SU-DHL-6 (cell line): ENCODE data around the gene SRPK3.

Experiments used
- EZH2phosphoT487 ChIP-seq: fragments of 200-600 bp; sonication (generic), shearing (Covaris generic); conservative IDR thresholded peaks from 2 replicates; pipeline ENCODE4 v1.6.1; 2018; ENCODE audit warnings: mild to moderate bottlenecking, antibody characterized with exemption, low read length, moderate library complexity, mixed read lengths
- TF ChIP-seq, protein P1 (sequence below): fragments of 200-600 bp; sonication (generic); IDR thresholded peaks from one replicate; pipeline ENCODE4 v1.5.1; 2017; ENCODE audit warnings: antibody characterized with exemption, mild to moderate bottlenecking, low read length, moderate library complexity; ENCODE audit not compliant: insufficient read depth, poor library complexity, severe bottlenecking

DNA sequence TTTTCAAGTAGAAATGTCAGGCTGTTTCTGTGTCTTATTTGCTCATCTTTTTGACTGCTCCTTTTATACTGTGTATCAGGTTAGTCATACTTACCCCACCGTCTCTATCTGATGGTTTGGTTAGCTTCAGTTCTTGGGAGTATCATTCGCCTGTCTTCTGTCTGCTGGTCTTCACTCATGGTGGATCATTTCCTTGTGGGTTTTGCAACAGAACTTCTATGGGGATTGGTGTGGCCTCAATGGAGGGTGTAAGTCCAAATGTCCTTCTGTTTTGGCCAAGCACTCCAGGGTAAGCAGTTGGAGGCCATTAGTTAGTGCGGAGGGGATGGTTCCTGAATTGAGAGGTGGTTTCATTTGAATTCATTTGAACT lies 49.0 kb upstream of the SRPK3 start:
- TF ChIP-seq, protein P1, sequence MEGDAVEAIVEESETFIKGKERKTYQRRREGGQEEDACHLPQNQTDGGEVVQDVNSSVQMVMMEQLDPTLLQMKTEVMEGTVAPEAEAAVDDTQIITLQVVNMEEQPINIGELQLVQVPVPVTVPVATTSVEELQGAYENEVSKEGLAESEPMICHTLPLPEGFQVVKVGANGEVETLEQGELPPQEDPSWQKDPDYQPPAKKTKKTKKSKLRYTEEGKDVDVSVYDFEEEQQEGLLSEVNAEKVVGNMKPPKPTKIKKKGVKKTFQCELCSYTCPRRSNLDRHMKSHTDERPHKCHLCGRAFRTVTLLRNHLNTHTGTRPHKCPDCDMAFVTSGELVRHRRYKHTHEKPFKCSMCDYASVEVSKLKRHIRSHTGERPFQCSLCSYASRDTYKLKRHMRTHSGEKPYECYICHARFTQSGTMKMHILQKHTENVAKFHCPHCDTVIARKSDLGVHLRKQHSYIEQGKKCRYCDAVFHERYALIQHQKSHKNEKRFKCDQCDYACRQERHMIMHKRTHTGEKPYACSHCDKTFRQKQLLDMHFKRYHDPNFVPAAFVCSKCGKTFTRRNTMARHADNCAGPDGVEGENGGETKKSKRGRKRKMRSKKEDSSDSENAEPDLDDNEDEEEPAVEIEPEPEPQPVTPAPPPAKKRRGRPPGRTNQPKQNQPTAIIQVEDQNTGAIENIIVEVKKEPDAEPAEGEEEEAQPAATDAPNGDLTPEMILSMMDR: no peak
- TF ChIP-seq EZH2phosphoT487: no peak
